GM12878 (cell line): ENCODE measurements around the gene GSTM2. TPM values are rescaled to one million over a fixed set of nuclear protein-coding genes. Genes with fewer than 3 reads are reported as not detected.
A peak's percentile ranks its signal among the peaks of the same experiment; 100 is the strongest.

Experiments
- ATAC-seq: fragments of 200-7000 bp; cut with Tn5 transposase; 3 replicates; pipeline ENCODE4 v1.9.1; 2020; ENCODE audit warnings: mild to moderate bottlenecking, moderate library complexity
- BruUV-seq: library from RNA; stranded (reverse); fragments of 400-500 nt; replicated peaks from 2 replicates; lab custom pipeline; 2021; lab: Mats Ljungman, UMichigan
- CTCF ChIA-PET: fragments of 300-600 bp; sonication (Branson Sonifier 250); formaldehyde crosslinking; extraction: SDS; loops from one replicate; lab custom pipeline; 2021; ENCODE audit warnings: inconsistent platforms; lab: Yijun Ruan, JAX
- POLR2A ChIA-PET: fragments of 350-600 bp; formaldehyde crosslinking; extraction: SDS; loops from one replicate; lab custom pipeline; 2021; ENCODE audit warnings: inconsistent platforms; lab: Charles Lee
- RAD21 ChIA-PET: fragments of 300-600 bp; sonication (Branson Sonifier 250); formaldehyde crosslinking; loops from one replicate; lab custom pipeline; 2023; ENCODE audit warnings: antibody characterized with exemption; ENCODE audit not compliant: unreplicated experiment; lab: Charles Lee
- SMC1A ChIA-PET: fragments of 300-600 bp; sonication (Branson Sonifier 250); formaldehyde crosslinking; loops from one replicate; lab custom pipeline; 2023; ENCODE audit not compliant: unreplicated experiment, uncharacterized antibody; lab: Charles Lee
- DNase-seq: peaks from one replicate; pipeline ENCODE4 v3.0.0-alpha.2; 2011; ENCODE audit warnings: low read depth, low spot score
- FAIRE-seq: peaks from 3 replicates; lab custom pipeline; 2011; peaks lifted over from hg19 to GRCh38; lab: Jason Lieb, UNC
- H2AFZ ChIP-seq: 2 replicates; pipeline ENCODE4 v1.6.0; 2011; ENCODE audit warnings: low read depth, low read length, control low read depth; ENCODE audit not compliant: control insufficient read depth
- H3K27ac ChIP-seq: 2 replicates; pipeline ENCODE4 v1.5.1; 2011; ENCODE audit warnings: control low read depth; ENCODE audit not compliant: control insufficient read depth, insufficient read depth
- H3K27me3 ChIP-seq, 2 experiments: replicated peaks in 1 of 2; 2 replicates each; pipeline versions ENCODE4 v1.6.0 to v1.6.1; 2011; ENCODE audit warnings: low read length in 1 of 2; ENCODE audit not compliant: control insufficient read depth in 2 of 2, insufficient read depth in 2 of 2
- H3K36me3 ChIP-seq, 2 experiments: 2 replicates each; pipeline ENCODE4 v1.5.1; 2011; ENCODE audit warnings: low read length in 1 of 2; ENCODE audit not compliant: control insufficient read depth in 2 of 2, insufficient read depth in 2 of 2
- H3K4me1 ChIP-seq: 2 replicates; pipeline ENCODE4 v1.6.1; 2011; ENCODE audit warnings: mild to moderate bottlenecking, low read length, moderate library complexity, mixed read lengths; ENCODE audit not compliant: control insufficient read depth, insufficient read depth
- H3K4me2 ChIP-seq: 2 replicates; pipeline ENCODE4 v1.6.0; 2011; ENCODE audit warnings: control low read depth; ENCODE audit not compliant: control insufficient read depth, insufficient read depth
- H3K4me3 ChIP-seq: fragments of 200-600 bp; sonication (generic); 2 replicates; pipeline ENCODE4 v1.5.1; 2016
- H3K79me2 ChIP-seq: 2 replicates; pipeline ENCODE4 v1.6.0; 2011; ENCODE audit warnings: low read length; ENCODE audit not compliant: control insufficient read depth, insufficient read depth
- H3K9ac ChIP-seq: 2 replicates; pipeline ENCODE4 v1.8.0; 2011; ENCODE audit warnings: low read length, control low read depth, mixed read lengths; ENCODE audit not compliant: control insufficient read depth, insufficient read depth
- H3K9me3 ChIP-seq: replicated peaks from 3 replicates; pipeline ENCODE4 v1.5.1; 2011; ENCODE audit warnings: mild to moderate bottlenecking, low read length; ENCODE audit not compliant: control insufficient read depth, insufficient read depth
- H4K20me1 ChIP-seq: 2 replicates; pipeline ENCODE4 v1.6.0; 2011; ENCODE audit not compliant: control insufficient read depth, insufficient read depth
- BHLHE40 ChIP-seq, 2 experiments: fragments of 450-650 bp in 1 of 2; IDR thresholded peaks; 2 replicates each; pipeline ENCODE4 v1.6.1; 2011 to 2017; ENCODE audit warnings: low read depth in 2 of 2, borderline replicate concordance in 1 of 2, improper control_type of control experiment in 1 of 2, low read length in 1 of 2, mild to moderate bottlenecking in 1 of 2
- MEF2A ChIP-seq: IDR thresholded peaks from 2 replicates; pipeline ENCODE4 v1.6.1; 2011; ENCODE audit warnings: low read depth, mild to moderate bottlenecking, low read length, moderate library complexity; ENCODE audit not compliant: insufficient read depth
- MEF2B ChIP-seq: fragments of 450-650 bp; IDR thresholded peaks from 2 replicates; pipeline ENCODE4 v1.6.1; 2018; ENCODE audit warnings: mild to moderate bottlenecking, moderate library complexity; ENCODE audit not compliant: partially characterized antibody, poor library complexity, severe bottlenecking
- SPI1 ChIP-seq: IDR thresholded peaks from 2 replicates; pipeline ENCODE4 v1.6.1; 2011; ENCODE audit warnings: low read depth, mild to moderate bottlenecking, low read length, moderate library complexity, borderline replicate concordance; ENCODE audit not compliant: insufficient read depth
- TCF12 ChIP-seq: IDR thresholded peaks from 2 replicates; pipeline ENCODE4 v1.6.1; 2011; ENCODE audit warnings: low read depth, mild to moderate bottlenecking, low read length
- WGBS: methylation state at CpG from one replicate; pipeline ENCODE4 v1.1.6; 2016; ENCODE audit warnings: low lambda C conversion rate; ENCODE audit not compliant: insufficient replicate concordance, insufficient coverage; ENCODE audit errors: missing lambda C conversion rate; 5-methylcytosine and 5-hydroxymethylcytosine counted together
- in situ Hi-C: fragments of 300-500 bp; cut with MboI; formaldehyde crosslinking; loops from 9 replicates; pipeline ENCODE4 v1.14.3; 2018; ENCODE audit warnings: mixed read lengths
- intact Hi-C: fragments of 100-400 bp; cut with micrococcal nuclease; formaldehyde crosslinking; loops from one replicate; pipeline ENCODE4 v1.14.2; 2022; ENCODE audit not compliant: unreplicated experiment
- polyA plus RNA-seq, 11 experiments: library from polyadenylated mRNA; depleted of rRNA in 4 of 11; unstranded in 6 of 11; stranded (reverse) in 5 of 11; fragments of >200 nt; fragmentation: Nextera tagmentation in 4 of 11; fragmentation: Illumina TruSeq in 1 of 11; extraction: Ambion mirVana in 4 of 11; extraction: Trizol in 1 of 11; gene quantifications; 1 replicate in 1 of 11; 2 replicates in 10 of 11; pipeline versions ENCODE4 v1.2.1 to v1.2.3, GENCODE V29; 2011 to 2016; ENCODE audit warnings: inconsistent platforms in 2 of 11, missing spikeins in 2 of 11, low read depth in 1 of 11
- total RNA-seq, 4 experiments: library from RNA; depleted of rRNA in 3 of 4; stranded (reverse); fragments of >200 nt in 3 of 4; fragmentation: Illumina TruSeq in 1 of 4; extraction: Trizol in 1 of 4; gene quantifications; 2 replicates each; pipeline versions ENCODE4 v1.2.1 to v1.2.3, GENCODE V29; 2013 to 2021
- TF ChIP-seq, protein P1 (sequence below): fragments of 450-650 bp; IDR thresholded peaks from 2 replicates; pipeline ENCODE4 v1.6.1; 2014; ENCODE audit warnings: mild to moderate bottlenecking
- TF ChIP-seq, protein P2 (sequence below): IDR thresholded peaks from 2 replicates; pipeline ENCODE4 v1.6.1; 2012; ENCODE audit warnings: low read depth, low read length, improper control_type of control experiment

Gene GSTM2
- total and polyA plus RNA-seq, 10 of the 15 experiments (the other 5 are each of a cell fraction or from before 2014, with no cell fraction given): 8.3 to 32.3 (median 20.2) TPM

DNA sequence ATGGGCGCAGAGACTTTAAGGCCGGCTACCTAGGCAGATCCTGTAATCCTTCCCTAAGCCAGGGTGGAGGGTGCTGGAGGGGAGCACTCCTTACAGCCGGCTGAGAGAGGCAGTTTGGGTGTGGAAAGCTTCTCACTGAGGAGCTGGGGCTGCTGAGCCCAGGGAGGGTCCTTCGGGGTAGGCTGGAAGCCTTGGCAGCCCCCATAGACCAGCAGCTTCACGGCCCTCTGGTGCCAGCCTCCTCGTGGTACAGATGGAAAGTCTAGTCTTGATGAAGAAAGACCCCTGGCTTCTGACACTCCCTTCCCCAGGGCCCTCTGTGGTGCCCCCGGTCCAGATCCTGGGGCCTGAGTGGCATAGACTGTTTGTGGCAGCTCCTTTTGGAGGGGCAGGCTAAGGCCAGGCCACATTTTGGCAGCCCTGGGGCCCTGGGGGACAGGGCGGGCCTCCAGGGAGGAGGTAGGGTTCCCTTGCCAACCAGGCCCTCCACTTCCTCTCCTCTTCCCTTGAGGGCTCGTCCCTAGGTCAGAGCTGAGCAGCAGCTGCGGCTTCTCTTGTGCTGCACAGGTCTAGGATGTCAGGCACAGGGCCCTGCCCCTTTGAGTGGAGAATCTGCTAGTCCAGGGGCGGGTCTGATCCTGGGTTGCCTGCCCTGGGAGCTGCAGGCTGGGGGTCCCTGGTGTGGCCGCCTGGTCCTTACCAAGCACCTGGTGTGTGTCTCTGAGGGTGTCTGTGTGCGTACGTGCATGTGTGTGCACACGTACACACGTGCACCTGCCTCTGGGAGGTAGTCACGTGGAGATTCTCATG is 43.5 kb upstream of the GSTM2 start:
- Histone ChIP-seq H4K20me1 (no peaks in the 10 kb centered on the region), H2AFZ (no peak overlapping the region), H3K9ac (peak overlapping the region; percentile 58), H3K27me3 (no peaks in the 10 kb centered on the region), H3K9me3 (no peaks in the 10 kb centered on the region), H3K79me2 (peaks cover 51% of the 10 kb centered on the region), H3K4me2 (peak overlapping the region; percentile 26), H3K4me1 (peaks cover 30% of the 10 kb centered on the region), H3K4me3 (peak overlapping the region; percentile 59), H3K36me3 (peaks cover 0 to 12% of the 10 kb centered on the region in 2 experiments; a peak in 3 of 4 replicates), H3K27ac (peak overlapping the region; percentile 53)
- ChIA-PET RAD21 (interaction anchor here (0.9 to 2.7 kb wide), 6 partner anchors 9 to 132 kb away, joined by 3 to 15 read pairs (median 8); partner anchors contain the start of gene GNAI3), CTCF (interaction anchor here (0.8 to 3.3 kb wide), 11 partner anchors 12 to 405 kb away, joined by 3 to 22 read pairs (median 4); partner anchors contain the start of gene GNAI3), POLR2A (interaction anchor here (1.7 to 2.2 kb wide), 2 partner anchors 11 to 76 kb away, joined by 6 to 14 read pairs; partner anchors contain the start of gene GNAI3), SMC1A (interaction anchor here (0.6 to 2.3 kb wide), 7 partner anchors 10 to 359 kb away, joined by 3 to 13 read pairs (median 4); partner anchors contain the start of gene GNAI3)
- no peak for DNase-seq
- in situ Hi-C loops (loop anchor here (5.0 kb wide), 2 partner anchors 77 to 137 kb away; partner anchors contain the start of gene GNAI3), intact Hi-C loops (loop anchor here (5.0 kb wide), 1 partner anchor 132 kb away; the partner anchor contains the start of gene CYB561D1)
- peak; percentile 32 for ATAC-seq
- BruUV-seq: no TSS peak
- TF ChIP-seq MEF2B (peak; percentile 67), MEF2A (no peak), SPI1 (peak; percentile 76), TCF12 (0 out of 2 replicates have a peak, but pooled peaks have one; percentile 30), BHLHE40 (IDR thresholded peaks at IDR 0.05; ENCODE audit: borderline replicate concordance in 1 of 2, low read depth in 2 of 2, low read length in 1 of 2) (peak; percentile 22 to 63; a peak in 2 of 4 replicates)
- TF ChIP-seq, protein P1, sequence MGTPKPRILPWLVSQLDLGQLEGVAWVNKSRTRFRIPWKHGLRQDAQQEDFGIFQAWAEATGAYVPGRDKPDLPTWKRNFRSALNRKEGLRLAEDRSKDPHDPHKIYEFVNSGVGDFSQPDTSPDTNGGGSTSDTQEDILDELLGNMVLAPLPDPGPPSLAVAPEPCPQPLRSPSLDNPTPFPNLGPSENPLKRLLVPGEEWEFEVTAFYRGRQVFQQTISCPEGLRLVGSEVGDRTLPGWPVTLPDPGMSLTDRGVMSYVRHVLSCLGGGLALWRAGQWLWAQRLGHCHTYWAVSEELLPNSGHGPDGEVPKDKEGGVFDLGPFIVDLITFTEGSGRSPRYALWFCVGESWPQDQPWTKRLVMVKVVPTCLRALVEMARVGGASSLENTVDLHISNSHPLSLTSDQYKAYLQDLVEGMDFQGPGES: no peak
- TF ChIP-seq, protein P2, sequence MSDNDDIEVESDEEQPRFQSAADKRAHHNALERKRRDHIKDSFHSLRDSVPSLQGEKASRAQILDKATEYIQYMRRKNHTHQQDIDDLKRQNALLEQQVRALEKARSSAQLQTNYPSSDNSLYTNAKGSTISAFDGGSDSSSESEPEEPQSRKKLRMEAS: no peak
- WGBS: 22% methylated on average over 17 of the region's 17 CpGs
- no peak for FAIRE-seq
